ENCODE measurements around the gene TREH. TPM values are rescaled to one million over a fixed set of nuclear protein-coding genes. Genes with fewer than 3 reads are reported as not detected.

Gene TREH
- polyA plus RNA-seq, 1 of the 3 experiments (the other 2 are of a cell fraction) = not detected

DNA sequence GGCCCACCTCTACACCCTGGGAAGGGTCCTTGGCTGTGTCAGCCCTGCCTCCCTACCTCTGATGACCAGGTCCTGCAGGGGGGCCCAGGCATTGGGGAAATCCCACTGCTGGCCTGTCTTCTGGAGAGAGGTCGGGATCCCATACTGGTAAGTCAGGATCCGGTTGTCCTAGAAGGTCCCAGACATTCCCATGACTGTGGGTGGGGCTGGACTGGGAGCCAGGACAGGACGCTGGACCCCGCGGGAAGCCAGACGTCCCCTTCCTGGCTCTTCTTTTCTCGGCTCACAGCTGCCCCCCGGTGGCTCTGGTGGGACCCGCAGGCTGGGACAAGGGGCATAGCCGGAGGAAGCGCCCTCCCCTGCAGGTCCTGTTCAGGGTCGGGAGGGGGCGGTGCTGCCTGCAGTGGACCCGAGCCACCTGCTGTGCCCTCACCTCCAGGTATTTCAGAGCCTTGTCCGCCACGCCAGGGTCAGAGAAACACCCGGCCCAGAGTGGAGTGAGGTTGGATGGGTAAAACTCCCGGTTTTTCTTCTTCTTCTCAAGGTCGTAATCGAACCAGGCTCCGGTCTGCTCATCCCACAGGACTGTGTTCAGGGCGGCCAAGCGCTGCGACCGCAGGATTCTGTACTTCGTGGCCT is 20.0 kb downstream of the TREH start:
- 35% methylated on average over 21 of the region's 26 CpGs for WGBS (ENCODE audit: low lambda C conversion rate)
- H3K27me3 ChIP-seq (ENCODE audit: insufficient read depth) = no peaks in the 10 kb centered on the region
- peaks cover 23 to 32% of the 10 kb centered on the region in 2 experiments for H3K36me3 ChIP-seq (replicated peaks in 1 of 2; ENCODE audit: control insufficient read depth in 1 of 2, insufficient read depth in 2 of 2, low read length in 1 of 2)
- no peak overlapping the region for H2AFZ ChIP-seq (ENCODE audit: low read depth)
- no peaks in the 10 kb centered on the region for H3K9me2 ChIP-seq
- H3K9ac ChIP-seq = no peak overlapping the region
- H3K4me3 ChIP-seq (ENCODE audit: low read depth in 2 of 2, low read length in 1 of 2) = peak overlapping the region in 1 of 2 experiments; percentile 28; a peak in 1 of 4 replicates
- no peaks in the 10 kb centered on the region for H3K9me3 ChIP-seq
- peaks cover 40% of the 10 kb centered on the region for H3F3A ChIP-seq (replicated peaks; ENCODE audit: insufficient read depth)
- peak; percentile 96 for DNase-seq
- ChIA-PET CTCF (interaction anchor here (0.6 to 9.6 kb wide), 28 partner anchors 9 to 432 kb away, joined by 3 to 144 read pairs (median 4); partner anchors contain the start of genes ARCN1, PHLDB1 and UPK2), POLR2A (interaction anchor here (1.0 kb wide), 1 partner anchor 38 kb away, joined by 3 read pairs; no protein-coding TSS in a partner anchor)
- H3K4me1 ChIP-seq (ENCODE audit: control insufficient read depth in 1 of 2, insufficient read depth in 2 of 2, low read depth in 1 of 2, low read length in 1 of 2) = peaks cover 0 to 12% of the 10 kb centered on the region in 2 experiments; a peak in 1 of 4 replicates
- H3K4me2 ChIP-seq = no peak overlapping the region
- H3K27ac ChIP-seq (ENCODE audit: low read depth in 2 of 2, low read length in 1 of 2) = peak overlapping the region; percentile 6 to 48; a peak in 3 of 4 replicates
- H3K79me2 ChIP-seq (ENCODE audit: insufficient read depth) = no peaks in the 10 kb centered on the region
- peaks cover 10% of the 10 kb centered on the region for H4K20me1 ChIP-seq (ENCODE audit: insufficient read depth)
- TF ChIP-seq CTCF (IDR thresholded peaks at IDR 0.05) (peak; percentile 89), TAF1 (IDR thresholded peaks at IDR 0.05; ENCODE audit: borderline replicate concordance, low read depth, low read length) (no peak), CHD2 (IDR thresholded peaks at IDR 0.05; ENCODE audit: low read length, partially characterized antibody) (peak; percentile 21), SMC3 (IDR thresholded peaks at IDR 0.05; ENCODE audit: low read depth, low read length) (peak; percentile 83), RAD21 (IDR thresholded peaks at IDR 0.05; ENCODE audit: low read length) (peak; percentile 84), POLR2AphosphoS5 (IDR thresholded peaks at IDR 0.05; ENCODE audit: low read depth, low read length) (peak; percentile 51; the same call in 1 of the 2 replicates), TCF12 (IDR thresholded peaks at IDR 0.05) (no peak), YY1 (IDR thresholded peaks at IDR 0.05; ENCODE audit: low read depth) (no peak), GATA2 (CRISPR knock-in tag; IDR thresholded peaks at IDR 0.05) (no peak), FOXM1 (IDR thresholded peaks at IDR 0.05; ENCODE audit: low read depth) (0 out of 2 replicates have a peak, but pooled peaks have one; percentile 23), SIN3A (IDR thresholded peaks at IDR 0.05; ENCODE audit: borderline replicate concordance, low read depth, low read length) (peak; percentile 59; the same call in 1 of the 2 replicates), RCOR1 (IDR thresholded peaks at IDR 0.05; ENCODE audit: low read length) (peak; percentile 57), REST (IDR thresholded peaks at IDR 0.05; ENCODE audit: low read depth, low read length) (0 out of 2 replicates have a peak, but pooled peaks have one; percentile 36)
- TF ChIP-seq, protein P1, sequence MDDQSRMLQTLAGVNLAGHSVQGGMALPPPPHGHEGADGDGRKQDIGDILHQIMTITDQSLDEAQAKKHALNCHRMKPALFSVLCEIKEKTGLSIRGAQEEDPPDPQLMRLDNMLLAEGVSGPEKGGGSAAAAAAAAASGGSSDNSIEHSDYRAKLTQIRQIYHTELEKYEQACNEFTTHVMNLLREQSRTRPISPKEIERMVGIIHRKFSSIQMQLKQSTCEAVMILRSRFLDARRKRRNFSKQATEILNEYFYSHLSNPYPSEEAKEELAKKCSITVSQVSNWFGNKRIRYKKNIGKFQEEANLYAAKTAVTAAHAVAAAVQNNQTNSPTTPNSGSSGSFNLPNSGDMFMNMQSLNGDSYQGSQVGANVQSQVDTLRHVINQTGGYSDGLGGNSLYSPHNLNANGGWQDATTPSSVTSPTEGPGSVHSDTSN (IDR thresholded peaks at IDR 0.05) = peak; percentile 12; the same call in 1 of the 2 replicates

Data from SK-N-SH (cell line).